Measurements from ENCODE around the gene PROSER3.

Gene PROSER3

GRCh38 chr19:35780717-35781116, 22.7 kb downstream of the PROSER3 start:
- TF ChIP-seq CTCF (IDR thresholded peaks at IDR 0.05; ENCODE audit: low read depth, low read length, missing control alignments), result no peak
- H3K4me3 ChIP-seq (ENCODE audit: low read depth, low read length), result no peak overlapping the region
- DNase-seq (ENCODE audit: low read depth), result no peak

GRCh38 chr19:35781650-35782049, 23.7 kb downstream of the PROSER3 start:
- TF ChIP-seq CTCF (IDR thresholded peaks at IDR 0.05; ENCODE audit: low read depth, low read length, missing control alignments), result no peak
- no peak overlapping the region for H3K4me3 ChIP-seq (ENCODE audit: low read depth, low read length)
- no peak for DNase-seq (ENCODE audit: low read depth)

- no peak overlapping the region for H3K4me3 ChIP-seq (ENCODE audit: low read depth, low read length)
- DNase-seq (ENCODE audit: low read depth), result no peak
- TF ChIP-seq CTCF (IDR thresholded peaks at IDR 0.05; ENCODE audit: low read depth, low read length, missing control alignments), result no peak
Observed at GRCh38 chr19:35782589-35782988, 24.6 kb downstream of the PROSER3 start.

- DNase-seq (ENCODE audit: low read depth), result no peak
- H3K4me3 ChIP-seq (ENCODE audit: low read depth, low read length), result no peak overlapping the region
- no peak for TF ChIP-seq CTCF (IDR thresholded peaks at IDR 0.05; ENCODE audit: low read depth, low read length, missing control alignments)
Observed at GRCh38 chr19:35783469-35784434, 25.8 kb downstream of the PROSER3 start.

- H3K4me3 ChIP-seq (ENCODE audit: low read depth, low read length), result no peak overlapping the region
- no peak for TF ChIP-seq CTCF (IDR thresholded peaks at IDR 0.05; ENCODE audit: low read depth, low read length, missing control alignments)
- DNase-seq (ENCODE audit: low read depth), result no peak
Observed at GRCh38 chr19:35784503-35785338, 26.7 kb downstream of the PROSER3 start.

- H3K4me3 ChIP-seq (ENCODE audit: low read depth, low read length), result no peak overlapping the region
- TF ChIP-seq CTCF (IDR thresholded peaks at IDR 0.05; ENCODE audit: low read depth, low read length, missing control alignments), result no peak
- no peak for DNase-seq (ENCODE audit: low read depth)
Observed at GRCh38 chr19:35785339-35785627, 27.3 kb downstream of the PROSER3 start.
